Measurements from ENCODE around the gene ZFYVE28. TPM values are rescaled to one million over a fixed set of nuclear protein-coding genes. Genes with fewer than 3 reads are reported as not detected.
"Not testable (repeated sequence)": the region's sequence is repeated elsewhere in the genome, so short reads cannot be mapped to it uniquely, and the experiment has no call there.

The ZFYVE28 gene
- total and polyA plus RNA-seq, 2 donors from 2014 or later = 8.0 to 18.9 TPM

DNA sequence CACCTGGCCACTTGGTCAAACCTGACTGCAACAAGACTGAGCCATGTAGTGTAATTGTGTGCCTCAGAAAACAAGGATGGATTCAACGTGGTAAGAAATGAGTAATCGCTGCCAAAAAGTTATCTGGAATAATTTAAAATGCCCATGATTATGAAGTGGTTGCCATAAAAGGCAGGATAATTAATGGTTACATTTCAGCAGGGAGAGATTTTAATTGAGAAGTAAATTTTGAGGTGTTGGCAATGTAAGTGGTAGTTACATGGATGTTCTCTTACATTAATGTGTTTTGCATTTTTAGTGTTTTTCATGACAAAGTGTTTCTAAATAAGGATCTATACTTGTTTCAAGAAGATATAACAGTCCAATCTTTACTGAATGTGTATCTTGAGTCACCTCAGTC lies 192.2 kb downstream of the ZFYVE28 start:
- TF ChIP-seq, protein P1, sequence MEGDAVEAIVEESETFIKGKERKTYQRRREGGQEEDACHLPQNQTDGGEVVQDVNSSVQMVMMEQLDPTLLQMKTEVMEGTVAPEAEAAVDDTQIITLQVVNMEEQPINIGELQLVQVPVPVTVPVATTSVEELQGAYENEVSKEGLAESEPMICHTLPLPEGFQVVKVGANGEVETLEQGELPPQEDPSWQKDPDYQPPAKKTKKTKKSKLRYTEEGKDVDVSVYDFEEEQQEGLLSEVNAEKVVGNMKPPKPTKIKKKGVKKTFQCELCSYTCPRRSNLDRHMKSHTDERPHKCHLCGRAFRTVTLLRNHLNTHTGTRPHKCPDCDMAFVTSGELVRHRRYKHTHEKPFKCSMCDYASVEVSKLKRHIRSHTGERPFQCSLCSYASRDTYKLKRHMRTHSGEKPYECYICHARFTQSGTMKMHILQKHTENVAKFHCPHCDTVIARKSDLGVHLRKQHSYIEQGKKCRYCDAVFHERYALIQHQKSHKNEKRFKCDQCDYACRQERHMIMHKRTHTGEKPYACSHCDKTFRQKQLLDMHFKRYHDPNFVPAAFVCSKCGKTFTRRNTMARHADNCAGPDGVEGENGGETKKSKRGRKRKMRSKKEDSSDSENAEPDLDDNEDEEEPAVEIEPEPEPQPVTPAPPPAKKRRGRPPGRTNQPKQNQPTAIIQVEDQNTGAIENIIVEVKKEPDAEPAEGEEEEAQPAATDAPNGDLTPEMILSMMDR (IDR thresholded peaks at IDR 0.05; ENCODE audit: borderline replicate concordance, extremely low read depth, insufficient read depth) = no peak

DNA sequence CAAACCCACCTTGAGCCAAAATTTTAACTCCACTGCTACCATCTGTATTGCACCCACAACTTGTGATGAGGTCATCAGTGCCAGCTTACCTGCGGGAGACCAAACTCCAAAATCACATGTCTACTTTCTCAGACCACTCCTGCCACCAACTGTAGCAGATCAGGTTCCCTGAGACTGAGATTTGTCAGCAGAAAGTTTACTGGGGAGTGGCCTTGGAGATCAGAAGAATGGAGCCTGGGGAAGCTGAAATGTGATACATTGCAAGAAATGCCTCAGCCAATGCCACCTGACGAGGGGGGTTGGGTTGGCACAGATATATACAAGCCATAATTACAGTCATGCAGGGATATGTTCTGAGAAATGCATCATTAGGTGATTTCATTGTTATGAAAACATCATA lies 195.6 kb downstream of the ZFYVE28 start:
- Histone ChIP-seq H3K4me3 (ENCODE audit: low read length in 3 of 3) (no peak overlapping the region), H3K9me3 (ENCODE audit: control insufficient read depth in 2 of 3, insufficient read depth in 1 of 3, low read length in 3 of 3) (no peaks in the 10 kb centered on the region), H3K4me1 (ENCODE audit: control insufficient read depth in 2 of 3, insufficient read depth in 2 of 3, low read depth in 1 of 3, low read length in 3 of 3) (no peaks in the 10 kb centered on the region), H3K36me3 (ENCODE audit: control insufficient read depth in 2 of 3, insufficient read depth in 3 of 3, low read length in 3 of 3) (peaks cover 0 to 2% (median 0%) of the 10 kb centered on the region in 3 donors), H3K9ac (ENCODE audit: low read length in 3 of 3) (no peak overlapping the region), H3K27me3 (ENCODE audit: control insufficient read depth, insufficient read depth, low read length) (no peaks in the 10 kb centered on the region), H3K27ac (ENCODE audit: low read depth in 2 of 2, low read length in 2 of 2) (no peak overlapping the region)
- intact Hi-C loops (cut with DNase I) = no loop called here
- FAIRE-seq (no peak), DNase-seq (peak in 3 of 5 donors; percentile 23 to 70 (median 69))
- TF ChIP-seq, protein P1 (IDR thresholded peaks at IDR 0.05; ENCODE audit: borderline replicate concordance, extremely low read depth, insufficient read depth) = no peak

More for the DNA sequence above, 192.2 kb downstream of the ZFYVE28 start:
- no peak for DNase-seq
- no peak overlapping the region for H3K4me3 ChIP-seq (ENCODE audit: low read length in 3 of 3)
- no peaks in the 10 kb centered on the region for H3K4me1 ChIP-seq (ENCODE audit: control insufficient read depth in 2 of 3, insufficient read depth in 2 of 3, low read depth in 1 of 3, low read length in 3 of 3)
- H3K27ac ChIP-seq (ENCODE audit: low read depth in 2 of 2, low read length in 2 of 2) = no peak overlapping the region
- no peaks in the 10 kb centered on the region for H3K27me3 ChIP-seq (ENCODE audit: control insufficient read depth, insufficient read depth, low read length)
- H3K9me3 ChIP-seq (ENCODE audit: control insufficient read depth in 2 of 3, insufficient read depth in 1 of 3, low read length in 3 of 3) = no peaks in the 10 kb centered on the region
- H3K9ac ChIP-seq (ENCODE audit: low read length in 3 of 3) = no peak overlapping the region
- peaks cover 0 to 2% (median 0%) of the 10 kb centered on the region in 3 donors for H3K36me3 ChIP-seq (ENCODE audit: control insufficient read depth in 2 of 3, insufficient read depth in 3 of 3, low read length in 3 of 3)
- intact Hi-C loops (cut with DNase I) = no loop called here
- FAIRE-seq = no peak

DNA sequence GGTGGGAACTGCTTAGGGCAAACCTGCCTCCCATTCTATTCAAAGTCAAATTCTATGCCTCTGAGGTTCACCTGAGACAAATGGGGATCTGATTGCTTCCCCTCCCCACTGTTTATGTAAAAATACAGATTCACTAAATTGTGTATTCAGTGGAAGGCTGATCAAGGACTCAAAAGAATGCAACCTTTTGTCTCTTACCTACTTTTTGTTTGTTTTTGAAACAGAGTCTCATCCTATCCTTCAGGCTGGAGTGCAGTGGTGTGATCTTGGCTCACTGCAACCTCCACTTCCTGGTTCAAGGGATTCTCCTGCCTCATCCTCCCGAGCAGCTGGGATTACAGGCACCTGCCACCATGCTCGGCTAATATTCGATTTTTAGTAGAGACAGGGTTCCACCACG lies 197.1 kb downstream of the ZFYVE28 start:
- FAIRE-seq; H3K27ac ChIP-seq (ENCODE audit: low read depth in 2 of 2, low read length in 2 of 2); H3K27me3 ChIP-seq (ENCODE audit: control insufficient read depth, insufficient read depth, low read length); H3K4me3 ChIP-seq (ENCODE audit: low read length in 3 of 3); DNase-seq; H3K9ac ChIP-seq (ENCODE audit: low read length in 3 of 3); intact Hi-C loops (cut with DNase I); H3K36me3 ChIP-seq (ENCODE audit: control insufficient read depth in 2 of 3, insufficient read depth in 3 of 3, low read length in 3 of 3); H3K4me1 ChIP-seq (ENCODE audit: control insufficient read depth in 2 of 3, insufficient read depth in 2 of 3, low read depth in 1 of 3, low read length in 3 of 3); H3K9me3 ChIP-seq (ENCODE audit: control insufficient read depth in 2 of 3, insufficient read depth in 1 of 3, low read length in 3 of 3): not testable (repeated sequence)

DNA sequence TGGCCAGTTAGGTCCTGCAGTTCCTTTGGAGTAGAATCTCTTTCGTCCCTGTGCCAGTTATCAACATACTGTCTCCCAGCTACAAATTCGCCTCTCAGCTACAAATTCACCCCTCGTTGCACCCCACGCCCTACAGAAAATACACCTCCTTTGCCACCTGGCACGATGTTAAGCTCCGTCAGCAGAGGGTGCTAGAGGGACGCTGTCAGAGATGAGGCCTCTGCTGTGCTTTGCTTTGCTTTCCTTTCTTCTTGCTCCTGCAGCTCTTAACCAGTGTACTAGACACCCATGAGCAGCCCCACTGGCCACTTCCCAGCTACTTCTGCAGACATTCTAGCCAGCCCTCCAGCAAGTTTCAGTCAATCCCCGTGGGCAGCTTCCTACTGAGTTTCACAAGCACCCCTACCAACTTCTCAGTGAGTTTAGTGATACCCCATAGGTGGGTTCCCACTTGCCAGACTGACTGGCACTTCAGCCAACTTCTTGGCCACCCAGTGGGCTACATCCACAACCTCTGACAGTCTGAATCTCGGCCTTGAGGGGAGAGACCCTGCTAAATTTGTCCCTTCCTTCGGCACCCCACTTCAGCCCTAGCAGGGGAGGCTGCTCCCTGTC lies 198.3 kb downstream of the ZFYVE28 start:
- H3K27ac ChIP-seq (ENCODE audit: low read depth in 2 of 2, low read length in 2 of 2) = no peak overlapping the region
- peaks cover 0 to 2% (median 0%) of the 10 kb centered on the region in 3 donors for H3K36me3 ChIP-seq (ENCODE audit: control insufficient read depth in 2 of 3, insufficient read depth in 3 of 3, low read length in 3 of 3)
- H3K9ac ChIP-seq (ENCODE audit: low read length in 3 of 3) = no peak overlapping the region
- H3K27me3 ChIP-seq (ENCODE audit: control insufficient read depth, insufficient read depth, low read length) = no peaks in the 10 kb centered on the region
- no peaks in the 10 kb centered on the region for H3K4me1 ChIP-seq (ENCODE audit: control insufficient read depth in 2 of 3, insufficient read depth in 2 of 3, low read depth in 1 of 3, low read length in 3 of 3)
- no peak for FAIRE-seq
- intact Hi-C loops (cut with DNase I) = no loop called here
- H3K4me3 ChIP-seq (ENCODE audit: low read length in 3 of 3) = no peak overlapping the region
- TF ChIP-seq, protein P1 (IDR thresholded peaks at IDR 0.05; ENCODE audit: borderline replicate concordance, extremely low read depth, insufficient read depth) = peak; percentile 93
- peak in 4 of 5 donors; percentile 75 to 80 (median 78) for DNase-seq
- no peaks in the 10 kb centered on the region for H3K9me3 ChIP-seq (ENCODE audit: control insufficient read depth in 2 of 3, insufficient read depth in 1 of 3, low read length in 3 of 3)

Other genes with a start within 250 kb of the ZFYVE28 start
- gene HAUS3, start 176.5 kb downstream of the ZFYVE28 start, total RNA-seq = 12.1 TPM
- 4.1 TPM for gene HAUS3, start 176.5 kb downstream of the ZFYVE28 start, polyA plus RNA-seq (ENCODE audit: insufficient read depth, low read depth, low replicate concordance)
- 3.8 TPM for gene POLN, start 176.5 kb downstream of the ZFYVE28 start, total RNA-seq
- gene POLN, start 176.5 kb downstream of the ZFYVE28 start, polyA plus RNA-seq (ENCODE audit: insufficient read depth, low read depth, low replicate concordance) = 1.3 TPM
- gene MXD4, start 156.5 kb downstream of the ZFYVE28 start, total RNA-seq = 84.8 TPM
- 49.8 TPM for gene MXD4, start 156.5 kb downstream of the ZFYVE28 start, polyA plus RNA-seq (ENCODE audit: insufficient read depth, low read depth, low replicate concordance)
- 1.7 TPM for gene CFAP99, start 310 bp upstream of the ZFYVE28 start, total RNA-seq
- 1.5 TPM for gene CFAP99, start 310 bp upstream of the ZFYVE28 start, polyA plus RNA-seq (ENCODE audit: insufficient read depth, low read depth, low replicate concordance)
- gene RNF4, start 50.5 kb upstream of the ZFYVE28 start, total RNA-seq = 61.5 TPM
- gene RNF4, start 50.5 kb upstream of the ZFYVE28 start, polyA plus RNA-seq (ENCODE audit: insufficient read depth, low read depth, low replicate concordance) = 24.2 TPM
- gene FAM193A, start 118.0 kb upstream of the ZFYVE28 start, total RNA-seq = 29.3 TPM
- gene FAM193A, start 118.0 kb upstream of the ZFYVE28 start, polyA plus RNA-seq (ENCODE audit: insufficient read depth, low read depth, low replicate concordance) = 6.3 TPM